Esophagus muscularis mucosa (tissue), 3 donors: Measurements from ENCODE around the gene CSRNP2.

Source experiments
- EP300 ChIP-seq: sonication (generic); formaldehyde crosslinking; IDR thresholded peaks from one replicate; pipeline ENCODE4 v1.6.1; 2017; ENCODE audit warnings: antibody characterized with exemption
- TF ChIP-seq, protein P1 (sequence below), 3 experiments: fragments of 200-600 bp in 2 of 3; fragments of 450-650 bp in 1 of 3; sonication (generic) in 2 of 3; IDR thresholded peaks; one replicate each; pipeline ENCODE4 v1.5.1; 2017 to 2019; ENCODE audit warnings: antibody characterized with exemption in 3 of 3, mild to moderate bottlenecking in 2 of 3, moderate library complexity in 1 of 3

DNA sequence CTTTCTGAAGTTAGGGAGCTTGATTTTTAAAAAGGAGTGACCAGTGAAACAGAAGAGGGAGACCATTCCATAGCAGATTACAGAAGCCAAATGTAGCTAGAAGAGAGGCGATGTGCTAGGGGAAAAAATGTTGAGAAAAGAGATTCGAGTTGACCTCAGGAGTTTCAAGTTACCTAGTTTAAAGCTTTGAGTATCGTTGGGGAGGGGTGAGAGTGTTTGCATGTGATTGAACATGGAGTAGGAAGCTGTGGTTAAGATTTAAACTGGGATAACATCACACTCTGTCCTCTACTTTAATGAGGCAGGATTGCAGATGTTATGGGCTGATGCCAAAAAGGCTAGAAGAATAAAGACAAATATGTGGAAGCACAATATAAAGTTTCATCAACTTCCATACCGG, 31.6 kb downstream of the CSRNP2 start:
- TF ChIP-seq, protein P1, sequence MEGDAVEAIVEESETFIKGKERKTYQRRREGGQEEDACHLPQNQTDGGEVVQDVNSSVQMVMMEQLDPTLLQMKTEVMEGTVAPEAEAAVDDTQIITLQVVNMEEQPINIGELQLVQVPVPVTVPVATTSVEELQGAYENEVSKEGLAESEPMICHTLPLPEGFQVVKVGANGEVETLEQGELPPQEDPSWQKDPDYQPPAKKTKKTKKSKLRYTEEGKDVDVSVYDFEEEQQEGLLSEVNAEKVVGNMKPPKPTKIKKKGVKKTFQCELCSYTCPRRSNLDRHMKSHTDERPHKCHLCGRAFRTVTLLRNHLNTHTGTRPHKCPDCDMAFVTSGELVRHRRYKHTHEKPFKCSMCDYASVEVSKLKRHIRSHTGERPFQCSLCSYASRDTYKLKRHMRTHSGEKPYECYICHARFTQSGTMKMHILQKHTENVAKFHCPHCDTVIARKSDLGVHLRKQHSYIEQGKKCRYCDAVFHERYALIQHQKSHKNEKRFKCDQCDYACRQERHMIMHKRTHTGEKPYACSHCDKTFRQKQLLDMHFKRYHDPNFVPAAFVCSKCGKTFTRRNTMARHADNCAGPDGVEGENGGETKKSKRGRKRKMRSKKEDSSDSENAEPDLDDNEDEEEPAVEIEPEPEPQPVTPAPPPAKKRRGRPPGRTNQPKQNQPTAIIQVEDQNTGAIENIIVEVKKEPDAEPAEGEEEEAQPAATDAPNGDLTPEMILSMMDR (IDR thresholded peaks at IDR 0.05) = no peak
- TF ChIP-seq EP300 = no peak
